NOMO-1 treated with DMSO at 0.1 percent for 48 hours (cell line): ENCODE measurements around the gene BHLHE23.

ENCODE experiments used
- DNase-seq: peaks from one replicate; lab custom pipeline; 2025; ENCODE audit not compliant: unreplicated experiment; lab: John Stamatoyannopoulos, UW

The BHLHE23 gene

GRCh38 chr20:62975812-62976508 is 30.8 kb downstream of the BHLHE23 start:
- DNase-seq = no peak

GRCh38 chr20:62975251-62975760 is 31.5 kb downstream of the BHLHE23 start:
- no peak for DNase-seq

- DNase-seq = no peak
Observed at GRCh38 chr20:62972845-62973745, 33.7 kb downstream of the BHLHE23 start.

GRCh38 chr20:62971950-62972844 is 34.6 kb downstream of the BHLHE23 start:
- peak; percentile 77 for DNase-seq

GRCh38 chr20:62971211-62971949 is 35.4 kb downstream of the BHLHE23 start:
- no peak for DNase-seq

GRCh38 chr20:62970307-62971210 is 36.2 kb downstream of the BHLHE23 start:
- no peak for DNase-seq

GRCh38 chr20:62969939-62970306 is 36.8 kb downstream of the BHLHE23 start:
- no peak for DNase-seq

GRCh38 chr20:62969179-62969760 is 37.5 kb downstream of the BHLHE23 start:
- DNase-seq = no peak

- DNase-seq = no peak
Observed at GRCh38 chr20:62968378-62969178, 38.2 kb downstream of the BHLHE23 start.

- no peak for DNase-seq
Observed at GRCh38 chr20:62967628-62968351, 39.0 kb downstream of the BHLHE23 start.

- no peak for DNase-seq
Observed at GRCh38 chr20:62967149-62967501, 39.6 kb downstream of the BHLHE23 start.

- DNase-seq = no peak
Observed at GRCh38 chr20:62966212-62967148, 40.3 kb downstream of the BHLHE23 start.

- no peak for DNase-seq
Observed at GRCh38 chr20:62965363-62965771, 41.4 kb downstream of the BHLHE23 start.

- DNase-seq = no peak
Observed at GRCh38 chr20:62964700-62965099, 42.1 kb downstream of the BHLHE23 start.

GRCh38 chr20:62963614-62964397 is 43.0 kb downstream of the BHLHE23 start:
- DNase-seq = no peak
